ENCODE results near the gene ANAPC4.

DNA sequence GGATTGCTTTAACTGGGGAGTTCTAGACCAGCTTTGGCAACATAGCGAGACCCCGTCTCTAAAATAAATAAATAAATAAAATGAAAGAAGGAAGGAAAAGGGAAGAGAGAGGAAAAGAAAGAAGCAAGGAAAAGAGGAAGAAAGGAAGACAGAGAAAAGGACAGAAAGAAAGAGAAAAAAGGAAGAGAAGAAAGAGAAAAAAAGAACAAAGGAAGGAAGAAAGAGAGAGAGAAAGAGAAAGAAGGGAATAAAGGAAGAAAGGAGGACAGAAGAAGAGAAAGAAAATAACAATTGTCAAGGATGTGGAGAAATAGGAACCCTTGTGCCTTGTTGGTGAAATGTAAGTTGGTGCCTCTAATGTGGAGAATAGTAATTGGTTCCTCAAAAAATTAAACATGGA, 74.6 kb downstream of the ANAPC4 start:
- TF ChIP-seq CTCF (IDR thresholded peaks at IDR 0.05), result no peak
- TF ChIP-seq POLR2A (IDR thresholded peaks at IDR 0.05), result no peak
